GM23248 (cell line): Measurements from ENCODE around the gene SLC1A7. TPM values are rescaled to one million over a fixed set of nuclear protein-coding genes. Genes with fewer than 3 reads are reported as not detected.

Experiments used
- DNase-seq: peaks from one replicate; pipeline ENCODE4 v3.0.0-alpha.2; 2015
- H2AFZ ChIP-seq: fragments of 200-600 bp; sonication (generic); 2 replicates; pipeline ENCODE4 v1.6.1; 2016; ENCODE audit warnings: antibody characterized with exemption
- H3F3A ChIP-seq: fragments of 200-600 bp; sonication (generic); 2 replicates; pipeline ENCODE4 v1.6.1; 2016; ENCODE audit warnings: mild to moderate bottlenecking, antibody characterized with exemption, mixed run types; ENCODE audit not compliant: insufficient read depth
- H3K27ac ChIP-seq: fragments of 200-600 bp; sonication (generic); 2 replicates; pipeline ENCODE4 v1.5.1; 2016; ENCODE audit warnings: mild to moderate bottlenecking
- H3K27me3 ChIP-seq: fragments of 200-600 bp; sonication (generic); replicated peaks from 2 replicates; pipeline ENCODE4 v1.6.1; 2016; ENCODE audit warnings: mild to moderate bottlenecking; ENCODE audit not compliant: insufficient read depth
- H3K36me3 ChIP-seq: fragments of 200-600 bp; sonication (generic); 2 replicates; pipeline ENCODE4 v1.6.1; 2016; ENCODE audit warnings: low read depth, mild to moderate bottlenecking
- H3K4me1 ChIP-seq: fragments of 200-600 bp; sonication (generic); 2 replicates; pipeline ENCODE4 v1.6.1; 2016; ENCODE audit warnings: mild to moderate bottlenecking; ENCODE audit not compliant: insufficient read depth
- H3K4me2 ChIP-seq: fragments of 200-600 bp; sonication (generic); one replicate; pipeline ENCODE4 v1.6.1; 2016; ENCODE audit warnings: mild to moderate bottlenecking; ENCODE audit not compliant: unreplicated experiment
- H3K4me3 ChIP-seq: fragments of 200-600 bp; sonication (generic); 2 replicates; pipeline ENCODE4 v1.5.1; 2016; ENCODE audit warnings: mild to moderate bottlenecking
- H3K79me2 ChIP-seq: fragments of 200-600 bp; sonication (generic); 2 replicates; pipeline ENCODE4 v1.6.1; 2016; ENCODE audit warnings: mild to moderate bottlenecking; ENCODE audit not compliant: insufficient read depth
- H3K9ac ChIP-seq: fragments of 200-600 bp; sonication (generic); 2 replicates; pipeline ENCODE4 v1.6.1; 2016; ENCODE audit warnings: mild to moderate bottlenecking
- H3K9me2 ChIP-seq: fragments of 200-600 bp; sonication (generic); 2 replicates; pipeline ENCODE4 v1.6.1; 2016; ENCODE audit warnings: mixed run types, mild to moderate bottlenecking, moderate library complexity; ENCODE audit not compliant: insufficient read depth
- H3K9me3 ChIP-seq: fragments of 200-600 bp; sonication (generic); one replicate; pipeline ENCODE4 v1.6.1; 2017; ENCODE audit warnings: low read depth
- H4K20me1 ChIP-seq: fragments of 200-600 bp; sonication (generic); 2 replicates; pipeline ENCODE4 v1.6.0; 2016; ENCODE audit not compliant: insufficient read depth
- EZH2 ChIP-seq: fragments of 200-600 bp; sonication (generic); IDR thresholded peaks from 2 replicates; pipeline ENCODE4 v1.6.1; 2018; ENCODE audit warnings: antibody characterized with exemption, mild to moderate bottlenecking; ENCODE audit not compliant: insufficient read depth, poor library complexity, severe bottlenecking
- EZH2phosphoT487 ChIP-seq: fragments of 200-600 bp; sonication (generic); IDR thresholded peaks from 2 replicates; pipeline ENCODE4 v1.6.1; 2018; ENCODE audit warnings: antibody characterized with exemption, moderate library complexity, mild to moderate bottlenecking, low read depth; ENCODE audit not compliant: insufficient read depth
- WGBS, 2 experiments: methylation state at CpG; one replicate each; pipeline ENCODE4 v1.1.6; 2015 to 2017; ENCODE audit warnings: low lambda C conversion rate in 2 of 2, low coverage in 1 of 2; ENCODE audit errors: missing lambda C conversion rate in 2 of 2; 5-methylcytosine and 5-hydroxymethylcytosine counted together
- in situ Hi-C: fragments of 300-500 bp; cut with MboI; formaldehyde crosslinking; loops from 2 replicates; pipeline ENCODE4 v1.15.0; 2020
- polyA plus RNA-seq: library from polyadenylated mRNA; unstranded; fragments of >200 nt; fragmentation: Nextera tagmentation; extraction: Ambion mirVana; gene quantifications from 2 replicates; pipeline ENCODE4 v1.2.1, GENCODE V29; 2016
- total RNA-seq: library from RNA; depleted of rRNA; stranded (reverse); fragments of >200 nt; shearing (Covaris generic); gene quantifications from 2 replicates; pipeline ENCODE4 v1.2.3, GENCODE V29; 2014

SLC1A7 gene
- total and polyA plus RNA-seq, 2 experiments from 2014 or later: 0.51 TPM; not detected in 1

GRCh38 chr1:53141487-53142055 lies 867 bp downstream of the SLC1A7 start:
- H2AFZ ChIP-seq: no peak overlapping the region
- DNase-seq: no peak
- in situ Hi-C loops: no loop called here
- H3K27ac ChIP-seq: no peak overlapping the region
- H3K4me1 ChIP-seq: peaks cover 33% of the 10 kb centered on the region
- TF ChIP-seq EZH2: no peak
- TF ChIP-seq EZH2phosphoT487: no peak
- H3K9ac ChIP-seq: no peak overlapping the region
- no peaks in the 10 kb centered on the region for H4K20me1 ChIP-seq
- no peaks in the 10 kb centered on the region for H3K79me2 ChIP-seq
- H3K36me3 ChIP-seq: no peaks in the 10 kb centered on the region
- no peaks in the 10 kb centered on the region for H3K9me3 ChIP-seq
- 86 to 90% methylated on average over 11 to 15 of the region's 15 CpGs for WGBS, 2 experiments
- no peaks in the 10 kb centered on the region for H3K27me3 ChIP-seq
- H3K4me3 ChIP-seq: no peak overlapping the region
- H3F3A ChIP-seq: peaks cover 26% of the 10 kb centered on the region
- no peaks in the 10 kb centered on the region for H3K9me2 ChIP-seq
- H3K4me2 ChIP-seq: no peak overlapping the region

- Histone ChIP-seq H4K20me1 (no peaks in the 10 kb centered on the region), H3K79me2 (no peaks in the 10 kb centered on the region), H3K9me3 (no peaks in the 10 kb centered on the region), H2AFZ (peak overlapping the region; percentile 61; the same call in 1 of the 2 replicates), H3K36me3 (no peaks in the 10 kb centered on the region), H3K4me3 (no peak overlapping the region), H3K4me1 (peaks cover 30% of the 10 kb centered on the region), H3K27ac (peak overlapping the region; percentile 77), H3F3A (peaks cover 26% of the 10 kb centered on the region), H3K9ac (peak overlapping the region; percentile 53; the same call in 1 of the 2 replicates), H3K9me2 (no peaks in the 10 kb centered on the region), H3K4me2 (peak overlapping the region; percentile 42), H3K27me3 (no peaks in the 10 kb centered on the region)
- in situ Hi-C loops: no loop called here
- 40 to 47% methylated on average over 3 of the region's 3 CpGs for WGBS, 2 experiments
- no peak for TF ChIP-seq EZH2
- TF ChIP-seq EZH2phosphoT487: no peak
- no peak for DNase-seq
Observed at GRCh38 chr1:53140451-53140850, 2.0 kb downstream of the SLC1A7 start.

DNA sequence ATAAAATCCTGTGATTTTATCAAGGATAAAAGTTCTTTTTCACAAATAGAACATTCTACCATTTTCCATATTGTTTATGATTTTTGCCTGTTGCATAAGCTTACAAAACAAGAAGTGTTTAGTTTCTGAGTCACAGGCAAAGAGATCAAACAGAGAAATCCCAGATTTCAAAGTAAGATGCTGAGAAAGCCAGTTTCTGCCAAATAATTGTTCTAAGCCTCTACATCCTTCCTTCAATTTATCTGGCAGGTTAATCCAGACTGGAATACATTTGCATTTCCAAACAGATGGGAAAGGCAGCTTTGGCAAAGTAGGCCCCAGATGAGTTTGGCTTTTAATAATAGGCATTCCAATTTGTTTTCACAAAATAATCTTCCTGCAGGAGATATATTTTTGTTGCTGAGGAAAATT lies 2.5 kb downstream of the SLC1A7 start:
- H2AFZ ChIP-seq: peak overlapping the region; percentile 61
- no peaks in the 10 kb centered on the region for H3K9me2 ChIP-seq
- no peak for TF ChIP-seq EZH2
- no peak for TF ChIP-seq EZH2phosphoT487
- H3K4me3 ChIP-seq: no peak overlapping the region
- peak overlapping the region; percentile 77 for H3K27ac ChIP-seq
- H3K9me3 ChIP-seq: no peaks in the 10 kb centered on the region
- DNase-seq: peak; percentile 75
- no peaks in the 10 kb centered on the region for H4K20me1 ChIP-seq
- H3K4me2 ChIP-seq: peak overlapping the region; percentile 42
- no peaks in the 10 kb centered on the region for H3K36me3 ChIP-seq
- H3F3A ChIP-seq: peaks cover 28% of the 10 kb centered on the region
- H3K9ac ChIP-seq: peak overlapping the region; percentile 53; the same call in 1 of the 2 replicates
- H3K79me2 ChIP-seq: no peaks in the 10 kb centered on the region
- H3K4me1 ChIP-seq: peaks cover 30% of the 10 kb centered on the region
- H3K27me3 ChIP-seq: no peaks in the 10 kb centered on the region
- in situ Hi-C loops: no loop called here

GRCh38 chr1:53138991-53139884 lies 3.2 kb downstream of the SLC1A7 start:
- Histone ChIP-seq H3K4me3 (no peak overlapping the region), H4K20me1 (no peaks in the 10 kb centered on the region), H2AFZ (peak overlapping the region; percentile 61), H3K27ac (peak overlapping the region; percentile 77), H3K9me3 (no peaks in the 10 kb centered on the region), H3K27me3 (no peaks in the 10 kb centered on the region), H3K9ac (peak overlapping the region; percentile 53; the same call in 1 of the 2 replicates), H3F3A (peaks cover 35% of the 10 kb centered on the region), H3K36me3 (no peaks in the 10 kb centered on the region), H3K79me2 (no peaks in the 10 kb centered on the region), H3K4me2 (peak overlapping the region; percentile 42), H3K4me1 (peaks cover 36% of the 10 kb centered on the region), H3K9me2 (no peaks in the 10 kb centered on the region)
- DNase-seq: peak; percentile 23
- in situ Hi-C loops: no loop called here
- TF ChIP-seq EZH2 (no peak), EZH2phosphoT487 (no peak)
- WGBS, 2 experiments: 88 to 89% methylated on average over 8 of the region's 8 CpGs
